Neural progenitor cell (in vitro differentiated cells): ENCODE measurements around the gene PHACTR2. TPM values are rescaled to one million over a fixed set of nuclear protein-coding genes. Genes with fewer than 3 reads are reported as not detected.

ENCODE experiments used
- DNase-seq: peaks from one replicate; pipeline ENCODE4 v3.0.0-alpha.2; 2016; ENCODE audit warnings: low spot score
- H2AFZ ChIP-seq: fragments of 200-600 bp; sonication (generic); replicated peaks from 2 replicates; pipeline ENCODE4 v1.6.1; 2016; ENCODE audit warnings: antibody characterized with exemption
- H3F3A ChIP-seq: fragments of 200-600 bp; sonication (generic); 2 replicates; pipeline ENCODE4 v1.6.1; 2016; ENCODE audit warnings: antibody characterized with exemption, low read depth
- H3K27ac ChIP-seq: fragments of 200-600 bp; sonication (generic); 2 replicates; pipeline ENCODE4 v1.5.1; 2016; ENCODE audit warnings: mild to moderate bottlenecking
- H3K27me3 ChIP-seq: fragments of 200-600 bp; sonication (generic); 2 replicates; pipeline ENCODE4 v1.6.1; 2016; ENCODE audit warnings: mild to moderate bottlenecking, moderate library complexity
- H3K36me3 ChIP-seq: fragments of 200-600 bp; sonication (generic); 2 replicates; pipeline ENCODE4 v1.5.1; 2016
- H3K4me1 ChIP-seq: fragments of 200-600 bp; sonication (generic); 2 replicates; pipeline ENCODE4 v1.6.1; 2016; ENCODE audit warnings: mixed run types
- H3K4me2 ChIP-seq: fragments of 200-600 bp; sonication (generic); 2 replicates; pipeline ENCODE4 v1.6.1; 2016
- H3K4me3 ChIP-seq: fragments of 200-600 bp; sonication (generic); 2 replicates; pipeline ENCODE4 v1.5.1; 2016
- H3K79me2 ChIP-seq: fragments of 200-600 bp; sonication (generic); 2 replicates; pipeline ENCODE4 v1.6.1; 2016; ENCODE audit warnings: low read depth
- H3K9ac ChIP-seq: fragments of 200-600 bp; sonication (generic); 2 replicates; pipeline ENCODE4 v1.6.1; 2016
- H3K9me3 ChIP-seq: fragments of 200-600 bp; sonication (generic); 2 replicates; pipeline ENCODE4 v1.5.1; 2016; ENCODE audit warnings: low read depth
- H4K20me1 ChIP-seq: fragments of 200-600 bp; sonication (generic); 2 replicates; pipeline ENCODE4 v1.6.1; 2016; ENCODE audit warnings: low read depth
- H3K27ac Mint-ChIP-seq: 3 replicates; pipeline ENCODE4 v1.8.0; 2021; ENCODE audit warnings: mixed read lengths
- H3K27me3 Mint-ChIP-seq: 2 replicates; pipeline ENCODE4 v1.8.0; 2022; ENCODE audit warnings: low read depth, mild to moderate bottlenecking, inconsistent platforms, moderate library complexity, mixed read lengths; ENCODE audit not compliant: insufficient read depth
- H3K36me3 Mint-ChIP-seq: 3 replicates; pipeline ENCODE4 v1.8.0; 2021; ENCODE audit warnings: mixed read lengths
- H3K4me1 Mint-ChIP-seq: 3 replicates; pipeline ENCODE4 v1.8.0; 2021; ENCODE audit warnings: mixed read lengths
- H3K4me3 Mint-ChIP-seq: 3 replicates; pipeline ENCODE4 v1.8.0; 2021; ENCODE audit warnings: mild to moderate bottlenecking, moderate library complexity, mixed read lengths
- H3K9me3 Mint-ChIP-seq: 3 replicates; pipeline ENCODE4 v1.8.0; 2020; ENCODE audit warnings: mixed read lengths
- EZH2 ChIP-seq: fragments of 200-600 bp; sonication (generic); IDR thresholded peaks from 2 replicates; pipeline ENCODE4 v1.6.1; 2017; ENCODE audit warnings: antibody characterized with exemption, mild to moderate bottlenecking, moderate library complexity
- EZH2phosphoT487 ChIP-seq: fragments of 200-600 bp; sonication (generic); IDR thresholded peaks from 2 replicates; pipeline ENCODE4 v1.6.1; 2017; ENCODE audit warnings: antibody characterized with exemption
- total RNA-seq: library from RNA; depleted of rRNA; stranded (reverse); fragments of >200 nt; gene quantifications from 2 replicates; pipeline ENCODE4 v1.2.3, GENCODE V29; 2015; ENCODE audit warnings: low replicate concordance
- TF ChIP-seq, protein P1 (sequence below): fragments of 200-600 bp; sonication (generic); IDR thresholded peaks from 2 replicates; pipeline ENCODE4 v1.5.1; 2017; ENCODE audit warnings: antibody characterized with exemption, mild to moderate bottlenecking

The PHACTR2 gene
- total RNA-seq, 1 donor from 2014 or later, result 45.4 TPM

DNA sequence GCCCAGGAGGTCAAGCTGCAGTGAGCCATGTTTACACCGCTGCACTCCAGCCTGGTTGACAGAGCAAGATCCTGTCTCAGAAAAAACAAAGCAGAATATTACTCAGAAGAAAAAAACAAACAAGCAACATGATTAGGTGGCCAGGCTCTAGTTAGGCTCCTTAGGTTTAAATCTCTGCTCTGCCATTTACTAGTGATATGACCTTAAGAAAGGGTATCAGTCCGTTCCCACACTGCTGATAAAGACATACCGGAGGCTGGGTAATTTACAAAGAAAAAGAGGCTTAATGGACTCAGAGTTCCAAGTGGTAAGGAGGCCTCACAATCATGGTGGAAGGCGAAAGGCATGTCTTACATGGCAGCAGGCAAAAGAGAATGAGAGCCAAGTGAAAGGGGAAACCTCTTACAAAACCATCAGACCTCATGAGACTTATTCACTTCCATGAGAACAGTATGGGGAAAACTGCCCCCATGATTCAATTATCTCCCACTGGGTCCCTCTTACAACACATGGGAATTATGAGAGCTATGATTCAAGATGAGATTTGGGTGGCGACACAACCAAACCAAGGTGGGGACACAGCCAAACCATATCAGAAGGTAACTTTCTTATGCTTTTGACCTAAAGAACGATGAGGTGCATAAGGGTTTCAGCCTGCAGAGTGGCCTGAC is 163.0 kb downstream of the PHACTR2 start:
- Histone ChIP-seq H3K27ac (no peak overlapping the region), H3K4me2 (no peak overlapping the region), H4K20me1 (no peaks in the 10 kb centered on the region), H3K4me3 (no peak overlapping the region), H3K79me2 (peaks cover 26% of the 10 kb centered on the region), H3F3A (peaks cover 4% of the 10 kb centered on the region), H3K27me3 (no peaks in the 10 kb centered on the region), H3K36me3 (peaks cover 3% of the 10 kb centered on the region), H3K9me3 (no peaks in the 10 kb centered on the region), H3K4me1 (peaks cover 13% of the 10 kb centered on the region), H3K9ac (no peak overlapping the region), H2AFZ (no peak overlapping the region)
- Mint-ChIP-seq H3K4me3 (peak overlapping the region; percentile 66), H3K4me1 (peaks cover 22% of the 10 kb centered on the region), H3K27me3 (peaks cover 2% of the 10 kb centered on the region), H3K27ac (peak overlapping the region; percentile 74), H3K36me3 (peaks cover 7% of the 10 kb centered on the region), H3K9me3 (peaks cover 12% of the 10 kb centered on the region)
- no peak for DNase-seq
- TF ChIP-seq, protein P1, sequence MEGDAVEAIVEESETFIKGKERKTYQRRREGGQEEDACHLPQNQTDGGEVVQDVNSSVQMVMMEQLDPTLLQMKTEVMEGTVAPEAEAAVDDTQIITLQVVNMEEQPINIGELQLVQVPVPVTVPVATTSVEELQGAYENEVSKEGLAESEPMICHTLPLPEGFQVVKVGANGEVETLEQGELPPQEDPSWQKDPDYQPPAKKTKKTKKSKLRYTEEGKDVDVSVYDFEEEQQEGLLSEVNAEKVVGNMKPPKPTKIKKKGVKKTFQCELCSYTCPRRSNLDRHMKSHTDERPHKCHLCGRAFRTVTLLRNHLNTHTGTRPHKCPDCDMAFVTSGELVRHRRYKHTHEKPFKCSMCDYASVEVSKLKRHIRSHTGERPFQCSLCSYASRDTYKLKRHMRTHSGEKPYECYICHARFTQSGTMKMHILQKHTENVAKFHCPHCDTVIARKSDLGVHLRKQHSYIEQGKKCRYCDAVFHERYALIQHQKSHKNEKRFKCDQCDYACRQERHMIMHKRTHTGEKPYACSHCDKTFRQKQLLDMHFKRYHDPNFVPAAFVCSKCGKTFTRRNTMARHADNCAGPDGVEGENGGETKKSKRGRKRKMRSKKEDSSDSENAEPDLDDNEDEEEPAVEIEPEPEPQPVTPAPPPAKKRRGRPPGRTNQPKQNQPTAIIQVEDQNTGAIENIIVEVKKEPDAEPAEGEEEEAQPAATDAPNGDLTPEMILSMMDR, result no peak
- TF ChIP-seq EZH2, result no peak
- TF ChIP-seq EZH2phosphoT487, result no peak

DNA sequence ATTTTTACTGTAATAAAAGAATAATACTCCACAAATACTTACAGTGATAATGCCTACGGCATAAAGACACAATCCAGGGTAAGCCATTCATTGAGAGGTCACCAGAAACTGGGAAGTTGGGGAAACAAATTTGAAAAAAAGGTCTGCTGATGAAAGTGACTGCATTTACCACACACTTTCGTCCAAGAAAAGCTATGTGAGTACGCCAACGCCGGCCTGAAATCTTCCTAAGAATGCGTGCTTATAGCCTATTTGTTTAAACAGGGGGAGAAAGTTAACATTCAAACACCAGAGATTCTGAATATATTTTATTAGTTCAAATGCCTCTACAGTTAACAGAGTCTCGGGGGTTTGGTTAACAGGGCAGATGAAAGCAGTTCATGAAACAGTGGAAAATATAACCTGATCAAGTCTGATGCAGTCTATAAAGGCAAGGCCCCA is 164.7 kb downstream of the PHACTR2 start:
- Histone ChIP-seq H3K9ac (peak overlapping the region; percentile 93), H3K36me3 (peaks cover 10% of the 10 kb centered on the region), H4K20me1 (no peaks in the 10 kb centered on the region), H3K4me3 (peak overlapping the region; percentile 69), H3F3A (peaks cover 4% of the 10 kb centered on the region), H3K9me3 (no peaks in the 10 kb centered on the region), H3K4me2 (peak overlapping the region; percentile 90), H3K4me1 (peaks cover 13% of the 10 kb centered on the region), H2AFZ (peak overlapping the region; percentile 96), H3K27me3 (no peaks in the 10 kb centered on the region), H3K79me2 (peaks cover 29% of the 10 kb centered on the region), H3K27ac (peak overlapping the region; percentile 94)
- H3K9me3 Mint-ChIP-seq, result peaks cover 12% of the 10 kb centered on the region
- peak overlapping the region; percentile 96 for H3K4me3 Mint-ChIP-seq
- H3K36me3 Mint-ChIP-seq, result peaks cover 15% of the 10 kb centered on the region
- TF ChIP-seq, protein P1, result no peak
- TF ChIP-seq EZH2phosphoT487, result no peak
- TF ChIP-seq EZH2, result no peak
- peaks cover 2% of the 10 kb centered on the region for H3K27me3 Mint-ChIP-seq
- peaks cover 22% of the 10 kb centered on the region for H3K4me1 Mint-ChIP-seq
- DNase-seq, result no peak
- peak overlapping the region; percentile 99 for H3K27ac Mint-ChIP-seq

DNA sequence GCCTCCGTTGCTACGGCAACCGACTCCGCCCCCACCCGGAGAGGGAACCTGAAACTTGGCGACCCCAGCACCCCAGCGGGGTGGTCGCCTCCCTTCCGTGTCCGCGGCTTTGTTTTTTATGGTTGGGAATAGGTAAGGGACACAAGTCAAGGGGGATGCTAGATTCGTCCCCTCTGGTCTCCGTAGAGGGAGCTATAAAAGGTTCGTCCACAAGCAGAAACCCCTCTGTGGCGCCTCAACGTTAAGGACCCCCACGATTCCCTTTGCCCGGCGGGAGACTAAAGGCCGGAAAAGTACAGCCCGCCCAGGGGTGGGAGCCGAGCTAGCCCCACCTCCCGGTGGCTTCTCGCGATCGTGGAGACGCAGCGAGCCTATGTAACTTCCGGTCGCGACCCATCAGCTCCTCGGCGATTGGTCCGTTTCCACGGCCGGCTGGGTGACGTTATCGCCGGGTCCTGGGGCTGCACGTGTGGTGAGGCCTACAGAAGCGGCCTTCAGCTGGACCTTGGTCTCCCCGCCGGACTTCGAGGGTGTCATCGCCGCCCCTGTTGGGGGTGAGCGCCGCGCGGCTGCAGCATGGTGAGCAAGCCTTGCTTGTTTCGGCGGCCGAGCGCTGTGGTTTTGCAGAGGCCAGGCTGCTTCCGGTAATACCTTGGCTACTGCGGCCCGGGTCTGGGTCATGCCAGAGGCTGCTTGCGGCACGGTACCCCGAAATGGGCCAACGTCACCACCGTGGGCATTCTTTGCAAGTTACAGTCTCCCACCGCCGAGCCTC is 165.3 kb downstream of the PHACTR2 start, which contains the start of gene LTV1:
Gene LTV1, plus strand, starts transcription at position 437 of the 775 bp plus-strand sequence. Its CDS starts 140 bp downstream, at position 577.
- H3K4me1 ChIP-seq, result peaks cover 13% of the 10 kb centered on the region
- H3K27ac ChIP-seq, result peak within 1 kb of the TSS; percentile 94
- Mint-ChIP-seq H3K9me3 (peaks cover 12% of the 10 kb centered on the region), H3K27me3 (peaks cover 2% of the 10 kb centered on the region), H3K36me3 (peaks cover 19% of the 10 kb centered on the region), H3K4me1 (peaks cover 22% of the 10 kb centered on the region), H3K27ac (peak within 1 kb of the TSS; percentile 99), H3K4me3 (peak within 1 kb of the TSS; percentile 96)
- H4K20me1 ChIP-seq, result no peaks in the 10 kb centered on the region
- peak within 1 kb of the TSS; percentile 90 for H3K4me2 ChIP-seq
- peak within 1 kb of the TSS; percentile 96 for H2AFZ ChIP-seq
- peaks cover 29% of the 10 kb centered on the region for H3K79me2 ChIP-seq
- peaks cover 10% of the 10 kb centered on the region for H3K36me3 ChIP-seq
- H3K4me3 ChIP-seq, result peak within 1 kb of the TSS; percentile 69
- no peaks in the 10 kb centered on the region for H3K9me3 ChIP-seq
- H3K27me3 ChIP-seq, result no peaks in the 10 kb centered on the region
- peaks cover 4% of the 10 kb centered on the region for H3F3A ChIP-seq
- TF ChIP-seq EZH2 (no peak), EZH2phosphoT487 (no peak)
- TF ChIP-seq, protein P1, result no peak
- peak; percentile 98 for DNase-seq
- H3K9ac ChIP-seq, result peak within 1 kb of the TSS; percentile 93
